Transverse colon (tissue), 4 donors: ENCODE measurements around the gene STAT5B. TPM values are rescaled to one million over a fixed set of nuclear protein-coding genes. Genes with fewer than 3 reads are reported as not detected.

Source experiments
- DNase-seq: peaks from one replicate; pipeline ENCODE4 v3.0.0-alpha.2; 2019
- H3K27ac ChIP-seq, 4 donors: fragments of 200-600 bp; sonication (generic); 2 replicates each; pipeline ENCODE4 v1.5.1; 2016 to 2018; ENCODE audit warnings: inconsistent platforms in 4 of 4
- H3K27me3 ChIP-seq: fragments of 200-600 bp; sonication (generic); 2 replicates; pipeline ENCODE4 v1.5.1; 2017; ENCODE audit warnings: inconsistent platforms
- H3K36me3 ChIP-seq, 4 donors: fragments of 200-600 bp; sonication (generic); 2 replicates each; pipeline ENCODE4 v1.5.1; 2017 to 2019; ENCODE audit warnings: inconsistent platforms in 4 of 4
- H3K4me1 ChIP-seq, 4 donors: fragments of 200-600 bp; sonication (generic); 2 replicates each; pipeline ENCODE4 v1.5.1; 2017 to 2020; ENCODE audit warnings: inconsistent platforms in 4 of 4
- H3K4me3 ChIP-seq, 4 donors: fragments of 200-600 bp; sonication (generic); 1 replicate in 1 of 4; 2 replicates in 3 of 4; pipeline versions ENCODE4 v1.5.1 to v1.6.1; 2017 to 2019; ENCODE audit warnings: inconsistent platforms in 4 of 4
- H3K9me3 ChIP-seq, 2 donors: fragments of 200-600 bp; sonication (generic); 2 replicates each; pipeline ENCODE4 v1.5.1; 2017 to 2019; ENCODE audit warnings: inconsistent platforms in 2 of 2
- EP300 ChIP-seq: sonication (generic); formaldehyde crosslinking; IDR thresholded peaks from one replicate; pipeline ENCODE4 v1.6.1; 2017; ENCODE audit warnings: antibody characterized with exemption, low read depth
- POLR2A ChIP-seq: fragments of 450-650 bp; IDR thresholded peaks from one replicate; pipeline ENCODE4 v1.6.1; 2016; ENCODE audit warnings: antibody characterized with exemption, mild to moderate bottlenecking, moderate library complexity
- POLR2AphosphoS5 ChIP-seq, 3 donors: sonication (generic); formaldehyde crosslinking; IDR thresholded peaks; one replicate each; pipeline ENCODE4 v1.6.1; 2016; ENCODE audit warnings: antibody characterized with exemption in 3 of 3
- WGBS, 2 donors: methylation state at CpG; one replicate each; pipeline ENCODE4 v1.1.5; 2018; ENCODE audit warnings: low coverage in 1 of 2; 5-methylcytosine and 5-hydroxymethylcytosine counted together
- in situ Hi-C, 4 donors: fragments of 200-750 bp; cut with MboI; loops; one replicate each; pipeline versions ENCODE4 v1.15.0 to v1.15.1; 2017; ENCODE audit warnings: low sequenced_read_pairs in 3 of 4, low pct_ligation_motif_present in 1 of 4, low pct_unique_long_range_greater_than_20kb in 1 of 4
- intact Hi-C: fragments of 100-400 bp; cut with DNase I; formaldehyde crosslinking; loops from one replicate; pipeline ENCODE4 v1.15.1; 2023; ENCODE audit warnings: low total_unique reads
- total RNA-seq, 4 donors: library from RNA; depleted of rRNA; stranded (reverse); fragments of >200 nt; gene quantifications; one replicate each; pipeline ENCODE4 v1.1.0, GENCODE V29; 2016
- TF ChIP-seq, protein P1 (sequence below), 5 experiments: fragments of 200-600 bp in 3 of 5; fragments of 450-650 bp in 2 of 5; sonication (generic) in 3 of 5; IDR thresholded peaks; 1 replicate in 2 of 5; 2 replicates in 3 of 5; pipeline ENCODE4 v1.5.1; 2016 to 2017; ENCODE audit warnings: antibody characterized with exemption in 5 of 5, inconsistent platforms in 3 of 5, mild to moderate bottlenecking in 2 of 5, moderate library complexity in 1 of 5

Gene STAT5B
- total RNA-seq, 4 donors from 2014 or later = 51.3 to 151 (median 79.1) TPM

DNA sequence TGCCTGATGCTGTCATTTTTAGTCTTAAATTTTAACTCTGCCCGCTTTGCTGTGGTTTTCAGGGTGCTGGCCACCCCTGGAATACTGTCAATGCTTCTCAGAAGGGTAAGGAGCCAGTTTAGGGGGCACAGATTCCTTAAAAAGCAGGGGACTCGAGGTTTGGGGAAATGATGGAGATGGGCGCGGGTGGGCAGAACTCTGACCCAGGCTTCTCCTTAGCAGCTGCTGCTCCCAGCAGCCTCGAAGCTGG, 35.8 kb upstream of the STAT5B start:
- TF ChIP-seq POLR2AphosphoS5 (IDR thresholded peaks at IDR 0.05) (no peak), POLR2A (no peak), EP300 (no peak)
- TF ChIP-seq, protein P1, sequence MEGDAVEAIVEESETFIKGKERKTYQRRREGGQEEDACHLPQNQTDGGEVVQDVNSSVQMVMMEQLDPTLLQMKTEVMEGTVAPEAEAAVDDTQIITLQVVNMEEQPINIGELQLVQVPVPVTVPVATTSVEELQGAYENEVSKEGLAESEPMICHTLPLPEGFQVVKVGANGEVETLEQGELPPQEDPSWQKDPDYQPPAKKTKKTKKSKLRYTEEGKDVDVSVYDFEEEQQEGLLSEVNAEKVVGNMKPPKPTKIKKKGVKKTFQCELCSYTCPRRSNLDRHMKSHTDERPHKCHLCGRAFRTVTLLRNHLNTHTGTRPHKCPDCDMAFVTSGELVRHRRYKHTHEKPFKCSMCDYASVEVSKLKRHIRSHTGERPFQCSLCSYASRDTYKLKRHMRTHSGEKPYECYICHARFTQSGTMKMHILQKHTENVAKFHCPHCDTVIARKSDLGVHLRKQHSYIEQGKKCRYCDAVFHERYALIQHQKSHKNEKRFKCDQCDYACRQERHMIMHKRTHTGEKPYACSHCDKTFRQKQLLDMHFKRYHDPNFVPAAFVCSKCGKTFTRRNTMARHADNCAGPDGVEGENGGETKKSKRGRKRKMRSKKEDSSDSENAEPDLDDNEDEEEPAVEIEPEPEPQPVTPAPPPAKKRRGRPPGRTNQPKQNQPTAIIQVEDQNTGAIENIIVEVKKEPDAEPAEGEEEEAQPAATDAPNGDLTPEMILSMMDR (IDR thresholded peaks at IDR 0.05) = no peak
- H3K27me3 ChIP-seq = no peaks in the 10 kb centered on the region
- intact Hi-C loops = no loop called here
- peak overlapping the region; percentile 82 to 93 (median 88) for H3K27ac ChIP-seq
- peaks cover 0 to 22% (median 7%) of the 10 kb centered on the region in 4 donors for H3K36me3 ChIP-seq
- no peaks in the 10 kb centered on the region for H3K9me3 ChIP-seq
- peaks cover 12 to 26% (median 21%) of the 10 kb centered on the region in 4 donors for H3K4me1 ChIP-seq
- H3K4me3 ChIP-seq = no peak overlapping the region
- WGBS, 2 donors = 16% methylated on average over 5 of the region's 5 CpGs; no CpG with 5 or more reads in 1 of the 2 donors
- in situ Hi-C loops = loop anchor here in 1 of 4 donors (25.0 kb wide), 1 partner anchor 200 kb away; no protein-coding TSS in a partner anchor
- DNase-seq = no peak

GRCh38 chr17:42311240-42312034, 35.2 kb upstream of the STAT5B start:
- Histone ChIP-seq H3K4me3 (no peak overlapping the region), H3K36me3 (peaks cover 0 to 17% (median 7%) of the 10 kb centered on the region in 4 donors), H3K9me3 (no peaks in the 10 kb centered on the region), H3K27me3 (no peaks in the 10 kb centered on the region), H3K27ac (peak overlapping the region; percentile 82 to 93 (median 88)), H3K4me1 (peaks cover 12 to 26% (median 21%) of the 10 kb centered on the region in 4 donors)
- in situ Hi-C loops (loop anchor here in 1 of 4 donors (25.0 kb wide), 1 partner anchor 201 kb away; no protein-coding TSS in a partner anchor), intact Hi-C loops (no loop called here)
- DNase-seq = peak; percentile 78
- TF ChIP-seq EP300 (no peak), POLR2AphosphoS5 (IDR thresholded peaks at IDR 0.05) (peak; percentile 66 to 78 (median 70))
- 48 to 67% methylated on average over 6 to 19 of the region's 19 CpGs for WGBS, 2 donors

GRCh38 chr17:42310787-42311215, 34.6 kb upstream of the STAT5B start:
- intact Hi-C loops = no loop called here
- no peaks in the 10 kb centered on the region for H3K9me3 ChIP-seq
- H3K4me1 ChIP-seq = peaks cover 12 to 26% (median 21%) of the 10 kb centered on the region in 4 donors
- TF ChIP-seq EP300 (no peak), POLR2A (no peak), POLR2AphosphoS5 (IDR thresholded peaks at IDR 0.05) (peak in 1 of 3 donors; percentile 1)
- TF ChIP-seq, protein P1 (IDR thresholded peaks at IDR 0.05) = no peak
- peaks cover 0 to 10% (median 4%) of the 10 kb centered on the region in 4 donors for H3K36me3 ChIP-seq
- WGBS, 2 donors = 59 to 60% methylated on average over 1 to 9 of the region's 9 CpGs
- in situ Hi-C loops = loop anchor here in 1 of 4 donors (25.0 kb wide), 1 partner anchor 202 kb away; no protein-coding TSS in a partner anchor
- H3K4me3 ChIP-seq = no peak overlapping the region
- no peaks in the 10 kb centered on the region for H3K27me3 ChIP-seq
- H3K27ac ChIP-seq = peak overlapping the region; percentile 82 to 93 (median 88)
- no peak for DNase-seq

DNA sequence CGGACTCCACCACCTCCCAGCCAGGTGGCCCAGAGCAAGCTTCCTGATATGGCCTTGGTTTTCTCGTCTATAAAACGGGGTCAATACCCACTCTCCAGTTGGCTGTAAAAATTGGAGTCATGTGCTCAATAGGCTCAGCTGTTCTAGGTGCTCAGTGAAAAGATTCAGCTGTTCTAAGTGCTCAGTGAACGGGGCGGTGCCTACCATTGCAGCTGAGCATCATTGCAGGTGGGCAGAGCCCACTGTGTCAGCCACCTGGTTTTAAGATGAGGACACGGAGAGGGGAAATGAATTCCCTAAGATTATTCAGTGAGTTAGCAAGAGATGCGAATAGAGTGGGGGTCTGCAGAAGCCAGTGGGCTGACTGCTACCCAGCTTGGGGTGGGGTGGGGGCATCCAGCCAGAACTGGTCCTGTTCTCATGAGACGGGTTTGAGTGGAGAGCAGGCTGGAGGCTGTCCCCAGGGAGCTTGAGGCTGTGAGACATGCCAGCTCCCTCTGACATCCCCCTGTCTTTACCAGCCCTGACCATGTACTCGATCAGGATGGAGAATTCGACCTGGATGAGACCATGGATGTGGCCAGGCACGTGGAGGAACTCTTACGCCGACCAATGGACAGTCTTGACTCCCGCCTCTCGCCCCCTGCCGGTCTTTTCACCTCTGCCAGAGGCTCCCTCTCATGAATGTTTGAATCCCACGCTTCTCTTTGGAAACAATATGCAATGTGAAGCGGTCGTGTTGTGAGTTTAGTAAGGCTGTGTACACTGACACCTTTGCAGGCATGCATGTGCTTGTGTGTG, 34.0 kb upstream of the STAT5B start:
- WGBS, 2 donors = 60 to 78% methylated on average over 2 to 19 of the region's 19 CpGs
- Histone ChIP-seq H3K27ac (peak overlapping the region in 3 of 4 donors; percentile 88 to 93 (median 88)), H3K4me1 (peaks cover 12 to 26% (median 21%) of the 10 kb centered on the region in 4 donors), H3K9me3 (no peaks in the 10 kb centered on the region), H3K27me3 (no peaks in the 10 kb centered on the region), H3K4me3 (no peak overlapping the region), H3K36me3 (peaks cover 0 to 4% (median 1%) of the 10 kb centered on the region in 4 donors)
- DNase-seq = no peak
- in situ Hi-C loops = loop anchor here in 1 of 4 donors (25.0 kb wide), 1 partner anchor 202 kb away; no protein-coding TSS in a partner anchor
- peak in 1 of 3 donors; percentile 12 for TF ChIP-seq POLR2AphosphoS5 (IDR thresholded peaks at IDR 0.05)
- TF ChIP-seq POLR2A = no peak
- TF ChIP-seq, protein P1 (IDR thresholded peaks at IDR 0.05) = no peak
- TF ChIP-seq EP300 = no peak
- intact Hi-C loops = no loop called here
